Neutrophil (primary cell): Measurements from ENCODE around the gene PINK1.
A peak's percentile ranks its signal among the peaks of the same experiment; 100 is the strongest.

Source experiments
- H3K27ac ChIP-seq: fragments of 200-600 bp; sonication (generic); 2 replicates; pipeline ENCODE4 v1.5.1; 2016; ENCODE audit warnings: mild to moderate bottlenecking, moderate library complexity
- H3K27me3 ChIP-seq: fragments of 200-600 bp; sonication (generic); 2 replicates; pipeline ENCODE4 v1.6.0; 2016; ENCODE audit warnings: mild to moderate bottlenecking
- H3K36me3 ChIP-seq: fragments of 200-600 bp; sonication (generic); 2 replicates; pipeline ENCODE4 v1.5.1; 2017
- H3K4me1 ChIP-seq, 2 experiments: fragments of 200-600 bp in 1 of 2; sonication (generic) in 1 of 2; 1 replicate in 1 of 2; 2 replicates in 1 of 2; pipeline versions ENCODE4 v1.5.1 to v1.6.1; 2013 to 2016; ENCODE audit warnings: low read depth in 1 of 2, low read length in 1 of 2, mild to moderate bottlenecking in 1 of 2, moderate library complexity in 1 of 2; ENCODE audit not compliant: control insufficient read depth in 1 of 2, insufficient read depth in 1 of 2
- H3K4me3 ChIP-seq, 2 experiments: fragments of 200-600 bp in 1 of 2; sonication (generic) in 1 of 2; 1 replicate in 1 of 2; 2 replicates in 1 of 2; pipeline ENCODE4 v1.5.1; 2013 to 2016; ENCODE audit warnings: low read depth in 1 of 2, low read length in 1 of 2, mild to moderate bottlenecking in 1 of 2, moderate library complexity in 1 of 2
- H3K9me3 ChIP-seq: fragments of 200-600 bp; sonication (generic); 2 replicates; pipeline ENCODE4 v1.5.1; 2016
- TF ChIP-seq, protein P1 (sequence below): fragments of 200-600 bp; sonication (generic); IDR thresholded peaks from 2 replicates; pipeline ENCODE4 v1.5.1; 2016; ENCODE audit warnings: antibody characterized with exemption

Gene PINK1

DNA sequence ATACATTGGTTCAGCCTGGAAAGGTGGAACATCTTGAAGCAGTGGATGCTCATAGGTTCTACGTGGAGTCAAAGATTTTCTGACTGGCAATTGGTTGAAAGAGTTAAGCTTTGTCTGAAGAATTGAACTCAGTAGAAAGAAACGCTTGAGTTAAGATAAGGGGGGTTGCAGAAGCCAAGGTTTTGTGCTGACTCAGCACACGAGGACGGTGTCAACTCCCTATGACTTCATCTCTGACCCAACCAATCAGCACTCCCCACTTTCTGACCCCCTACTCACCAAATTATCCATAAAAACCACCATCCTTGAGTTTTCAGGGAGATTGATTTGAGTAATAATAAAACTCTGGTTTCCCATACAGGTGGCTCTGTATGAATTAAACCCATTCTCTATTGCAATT lies 2.5 kb upstream of the PINK1 start:
- no peaks in the 10 kb centered on the region for H3K36me3 ChIP-seq
- no peak overlapping the region for H3K27ac ChIP-seq
- H3K27me3 ChIP-seq, result no peaks in the 10 kb centered on the region
- H3K4me1 ChIP-seq, result peaks cover 19 to 24% of the 10 kb centered on the region in 2 experiments
- H3K9me3 ChIP-seq, result no peaks in the 10 kb centered on the region
- H3K4me3 ChIP-seq, result no peak overlapping the region
- TF ChIP-seq, protein P1, sequence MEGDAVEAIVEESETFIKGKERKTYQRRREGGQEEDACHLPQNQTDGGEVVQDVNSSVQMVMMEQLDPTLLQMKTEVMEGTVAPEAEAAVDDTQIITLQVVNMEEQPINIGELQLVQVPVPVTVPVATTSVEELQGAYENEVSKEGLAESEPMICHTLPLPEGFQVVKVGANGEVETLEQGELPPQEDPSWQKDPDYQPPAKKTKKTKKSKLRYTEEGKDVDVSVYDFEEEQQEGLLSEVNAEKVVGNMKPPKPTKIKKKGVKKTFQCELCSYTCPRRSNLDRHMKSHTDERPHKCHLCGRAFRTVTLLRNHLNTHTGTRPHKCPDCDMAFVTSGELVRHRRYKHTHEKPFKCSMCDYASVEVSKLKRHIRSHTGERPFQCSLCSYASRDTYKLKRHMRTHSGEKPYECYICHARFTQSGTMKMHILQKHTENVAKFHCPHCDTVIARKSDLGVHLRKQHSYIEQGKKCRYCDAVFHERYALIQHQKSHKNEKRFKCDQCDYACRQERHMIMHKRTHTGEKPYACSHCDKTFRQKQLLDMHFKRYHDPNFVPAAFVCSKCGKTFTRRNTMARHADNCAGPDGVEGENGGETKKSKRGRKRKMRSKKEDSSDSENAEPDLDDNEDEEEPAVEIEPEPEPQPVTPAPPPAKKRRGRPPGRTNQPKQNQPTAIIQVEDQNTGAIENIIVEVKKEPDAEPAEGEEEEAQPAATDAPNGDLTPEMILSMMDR, result no peak

DNA sequence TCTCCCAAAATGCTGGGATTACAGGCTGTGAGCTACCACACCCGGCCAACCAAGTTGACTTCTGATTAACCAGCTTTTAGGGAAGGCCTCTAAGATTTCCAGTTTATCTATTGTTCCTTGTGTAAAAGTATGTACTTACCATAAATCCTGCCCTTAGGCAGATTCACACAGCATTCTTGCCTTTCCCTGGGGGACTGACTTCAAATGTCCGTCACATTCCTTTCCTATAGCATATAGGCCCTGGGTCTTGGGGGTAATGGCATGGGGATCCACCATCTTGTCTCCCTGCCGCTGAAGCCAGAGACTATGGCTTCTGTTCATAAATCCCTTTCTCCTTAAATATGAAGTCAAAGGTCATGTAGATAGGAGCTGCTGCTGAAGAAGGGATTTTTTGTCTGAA lies 872 bp upstream of the PINK1 start:
- Histone ChIP-seq H3K27ac (no peak overlapping the region), H3K36me3 (peaks cover 12% of the 10 kb centered on the region), H3K4me3 (no peak overlapping the region), H3K27me3 (no peaks in the 10 kb centered on the region), H3K4me1 (peaks cover 19 to 23% of the 10 kb centered on the region in 2 experiments), H3K9me3 (no peaks in the 10 kb centered on the region)
- TF ChIP-seq, protein P1, result no peak

DNA sequence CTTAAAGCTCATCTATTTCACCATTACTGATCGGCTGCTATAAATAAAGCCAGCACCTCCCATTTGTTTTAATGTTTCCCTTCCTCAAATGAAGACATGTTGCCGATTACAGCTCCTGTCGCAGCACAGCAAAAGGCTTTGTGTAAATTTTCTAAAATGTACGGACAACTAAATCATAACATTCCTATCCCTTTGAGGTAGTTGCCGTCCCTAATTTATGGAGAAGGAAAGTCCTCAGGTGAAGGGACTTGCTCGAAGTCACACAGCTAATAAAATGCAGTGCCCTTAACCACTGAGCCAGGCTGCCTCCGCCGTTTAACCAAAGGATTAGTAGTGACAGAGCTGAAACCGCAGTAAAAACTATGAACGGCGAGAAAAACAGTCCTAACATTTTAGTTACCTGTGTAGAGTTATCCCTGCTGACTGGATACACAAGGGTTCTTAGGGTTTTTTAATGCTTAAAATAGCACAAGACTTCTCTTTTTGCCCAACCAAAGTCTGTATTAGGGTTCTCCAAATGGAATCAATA lies 871 bp downstream of the PINK1 start:
- Histone ChIP-seq H3K27ac (peak overlapping the region; percentile 99), H3K4me3 (peak overlapping the region; percentile 95)

DNA sequence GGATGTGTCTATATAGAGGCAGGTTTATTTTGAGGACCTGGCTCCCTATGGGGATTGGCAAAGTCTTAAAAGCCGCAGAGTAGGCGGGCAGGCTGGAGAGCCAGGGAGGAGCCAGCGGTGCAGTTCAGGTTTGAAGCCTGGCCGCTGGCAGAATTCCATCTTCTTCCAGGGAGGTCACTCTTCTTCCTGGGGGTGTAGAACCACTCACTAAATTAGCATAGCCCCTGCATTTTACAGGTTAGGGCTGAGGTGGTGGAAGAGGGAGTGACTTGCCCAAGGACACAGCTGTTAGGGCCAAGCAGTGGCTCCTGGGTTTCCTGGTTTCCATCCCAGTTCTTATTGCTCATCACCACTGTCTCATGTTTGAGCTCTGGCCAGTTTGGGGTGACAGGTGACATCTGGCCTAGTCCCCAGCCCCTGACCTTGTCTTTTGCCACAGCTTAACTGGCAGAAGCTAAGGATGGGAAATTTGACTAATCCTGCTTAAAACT lies 1.4 kb downstream of the PINK1 start:
- Histone ChIP-seq H3K27me3 (no peaks in the 10 kb centered on the region), H3K36me3 (peaks cover 34% of the 10 kb centered on the region), H3K4me3 (peak overlapping the region; percentile 95), H3K9me3 (no peaks in the 10 kb centered on the region), H3K27ac (peak overlapping the region; percentile 99), H3K4me1 (peaks cover 19 to 23% of the 10 kb centered on the region in 2 experiments)
- TF ChIP-seq, protein P1, result no peak

More for the DNA sequence above, 871 bp downstream of the PINK1 start:
- Histone ChIP-seq H3K36me3 (peaks cover 29% of the 10 kb centered on the region), H3K27me3 (no peaks in the 10 kb centered on the region), H3K4me1 (peaks cover 19 to 23% of the 10 kb centered on the region in 2 experiments), H3K9me3 (no peaks in the 10 kb centered on the region)
- TF ChIP-seq, protein P1, result no peak

DNA sequence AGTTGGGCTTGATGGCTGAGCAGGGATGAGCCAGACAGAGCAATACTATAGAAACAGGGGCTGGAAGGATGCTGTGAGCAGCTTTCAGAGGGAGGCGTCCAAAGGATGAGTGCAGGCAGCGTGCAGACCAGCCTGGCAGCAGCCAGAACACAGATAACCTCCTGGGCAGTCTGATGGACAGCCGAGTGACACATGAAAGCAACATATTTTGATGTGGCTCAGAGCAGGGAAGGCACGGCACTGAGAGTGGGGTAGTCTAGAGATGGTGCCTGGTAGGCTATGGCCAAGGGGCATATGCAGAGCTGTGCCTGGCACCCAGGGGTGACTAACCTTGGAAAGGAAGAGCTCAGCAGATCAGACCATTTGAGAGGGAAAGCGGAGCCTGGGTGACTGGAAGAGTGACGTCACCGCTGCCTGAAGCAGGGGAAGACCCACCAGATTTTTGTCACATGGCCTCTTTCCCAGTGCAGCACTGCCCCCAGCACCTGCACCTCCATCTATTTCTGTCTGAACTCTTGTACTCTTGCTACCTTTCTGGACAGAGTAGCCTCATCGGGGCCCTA lies 3.6 kb downstream of the PINK1 start:
- Histone ChIP-seq H3K27me3 (no peaks in the 10 kb centered on the region), H3K27ac (no peak overlapping the region), H3K4me3 (no peak overlapping the region), H3K4me1 (peaks cover 19 to 23% of the 10 kb centered on the region in 2 experiments), H3K9me3 (no peaks in the 10 kb centered on the region), H3K36me3 (peaks cover 57% of the 10 kb centered on the region)
- TF ChIP-seq, protein P1, result no peak
